ENCODE results near the gene ZNF235.

ZNF235 gene

GRCh38 chr19:44305457-44305856, 632 bp upstream of the ZNF235 start:
- H3K4me3 ChIP-seq (ENCODE audit: low read depth, low read length) = peak overlapping the region; percentile 75
- H3K27me3 ChIP-seq (ENCODE audit: insufficient read depth, low read length) = no peaks in the 10 kb centered on the region
- peaks cover 4% of the 10 kb centered on the region for H3K4me1 ChIP-seq (ENCODE audit: control insufficient read depth, insufficient read depth, low read length, unreplicated experiment)
- H3K36me3 ChIP-seq (ENCODE audit: insufficient read depth, low read length) = no peaks in the 10 kb centered on the region
- peak overlapping the region; percentile 56 for H2AFZ ChIP-seq (ENCODE audit: low read length, unreplicated experiment)
- no peaks in the 10 kb centered on the region for H3K79me2 ChIP-seq (ENCODE audit: control insufficient read depth, insufficient read depth, low read length, unreplicated experiment)
- no peak overlapping the region for H3K27ac ChIP-seq (ENCODE audit: low read depth, low read length)

- H3K4me1 ChIP-seq (ENCODE audit: control insufficient read depth, insufficient read depth, low read length, unreplicated experiment) = peaks cover 4% of the 10 kb centered on the region
- H2AFZ ChIP-seq (ENCODE audit: low read length, unreplicated experiment) = peak overlapping the region; percentile 55
- H3K79me2 ChIP-seq (ENCODE audit: control insufficient read depth, insufficient read depth, low read length, unreplicated experiment) = no peaks in the 10 kb centered on the region
- no peaks in the 10 kb centered on the region for H3K36me3 ChIP-seq (ENCODE audit: insufficient read depth, low read length)
- H3K4me3 ChIP-seq (ENCODE audit: low read depth, low read length) = peak overlapping the region; percentile 75
- H3K27me3 ChIP-seq (ENCODE audit: insufficient read depth, low read length) = no peaks in the 10 kb centered on the region
- H3K27ac ChIP-seq (ENCODE audit: low read depth, low read length) = peak overlapping the region; percentile 19
Observed at GRCh38 chr19:44303976-44304568, 753 bp downstream of the ZNF235 start.

- H2AFZ ChIP-seq (ENCODE audit: low read length, unreplicated experiment) = peak overlapping the region; percentile 40
- no peaks in the 10 kb centered on the region for H3K27me3 ChIP-seq (ENCODE audit: insufficient read depth, low read length)
- peak overlapping the region; percentile 75 for H3K4me3 ChIP-seq (ENCODE audit: low read depth, low read length)
- no peaks in the 10 kb centered on the region for H3K36me3 ChIP-seq (ENCODE audit: insufficient read depth, low read length)
- H3K4me1 ChIP-seq (ENCODE audit: control insufficient read depth, insufficient read depth, low read length, unreplicated experiment) = peaks cover 4% of the 10 kb centered on the region
- no peaks in the 10 kb centered on the region for H3K79me2 ChIP-seq (ENCODE audit: control insufficient read depth, insufficient read depth, low read length, unreplicated experiment)
- H3K27ac ChIP-seq (ENCODE audit: low read depth, low read length) = no peak overlapping the region
Observed at GRCh38 chr19:44303320-44303719, 1.5 kb downstream of the ZNF235 start.

- H3K27ac ChIP-seq (ENCODE audit: low read depth, low read length) = no peak overlapping the region
- no peak overlapping the region for H2AFZ ChIP-seq (ENCODE audit: low read length, unreplicated experiment)
- peaks cover 8% of the 10 kb centered on the region; the same call in 1 of the 2 replicates for H3K36me3 ChIP-seq (ENCODE audit: insufficient read depth, low read length)
- no peaks in the 10 kb centered on the region for H3K4me1 ChIP-seq (ENCODE audit: control insufficient read depth, insufficient read depth, low read length, unreplicated experiment)
- no peaks in the 10 kb centered on the region for H3K79me2 ChIP-seq (ENCODE audit: control insufficient read depth, insufficient read depth, low read length, unreplicated experiment)
- H3K4me3 ChIP-seq (ENCODE audit: low read depth, low read length) = no peak overlapping the region
- H3K27me3 ChIP-seq (ENCODE audit: insufficient read depth, low read length) = no peaks in the 10 kb centered on the region
Observed at GRCh38 chr19:44284968-44285367, 19.9 kb downstream of the ZNF235 start.

GRCh38 chr19:44282846-44283245, 22.0 kb downstream of the ZNF235 start:
- Histone ChIP-seq H3K79me2 (ENCODE audit: control insufficient read depth, insufficient read depth, low read length, unreplicated experiment) (no peaks in the 10 kb centered on the region), H3K27ac (ENCODE audit: low read depth, low read length) (no peak overlapping the region), H3K27me3 (ENCODE audit: insufficient read depth, low read length) (no peaks in the 10 kb centered on the region), H3K36me3 (ENCODE audit: insufficient read depth, low read length) (no peaks in the 10 kb centered on the region), H3K4me1 (ENCODE audit: control insufficient read depth, insufficient read depth, low read length, unreplicated experiment) (no peaks in the 10 kb centered on the region), H3K4me3 (ENCODE audit: low read depth, low read length) (no peak overlapping the region), H2AFZ (ENCODE audit: low read length, unreplicated experiment) (no peak overlapping the region)

- H3K27me3 ChIP-seq (ENCODE audit: insufficient read depth, low read length) = no peaks in the 10 kb centered on the region
- H3K27ac ChIP-seq (ENCODE audit: low read depth, low read length) = no peak overlapping the region
- H2AFZ ChIP-seq (ENCODE audit: low read length, unreplicated experiment) = no peak overlapping the region
- H3K79me2 ChIP-seq (ENCODE audit: control insufficient read depth, insufficient read depth, low read length, unreplicated experiment) = no peaks in the 10 kb centered on the region
- no peaks in the 10 kb centered on the region for H3K36me3 ChIP-seq (ENCODE audit: insufficient read depth, low read length)
- no peaks in the 10 kb centered on the region for H3K4me1 ChIP-seq (ENCODE audit: control insufficient read depth, insufficient read depth, low read length, unreplicated experiment)
- H3K4me3 ChIP-seq (ENCODE audit: low read depth, low read length) = no peak overlapping the region
Observed at GRCh38 chr19:44280916-44281315, 23.9 kb downstream of the ZNF235 start.

GRCh38 chr19:44278181-44278690, 26.6 kb downstream of the ZNF235 start:
- no peaks in the 10 kb centered on the region for H3K79me2 ChIP-seq (ENCODE audit: control insufficient read depth, insufficient read depth, low read length, unreplicated experiment)
- H3K4me1 ChIP-seq (ENCODE audit: control insufficient read depth, insufficient read depth, low read length, unreplicated experiment) = no peaks in the 10 kb centered on the region
- no peak overlapping the region for H2AFZ ChIP-seq (ENCODE audit: low read length, unreplicated experiment)
- peak overlapping the region; percentile 19; the same call in 1 of the 2 replicates for H3K27ac ChIP-seq (ENCODE audit: low read depth, low read length)
- H3K36me3 ChIP-seq (ENCODE audit: insufficient read depth, low read length) = no peaks in the 10 kb centered on the region
- no peaks in the 10 kb centered on the region for H3K27me3 ChIP-seq (ENCODE audit: insufficient read depth, low read length)
- no peak overlapping the region for H3K4me3 ChIP-seq (ENCODE audit: low read depth, low read length)

- Histone ChIP-seq H2AFZ (ENCODE audit: low read length, unreplicated experiment) (no peak overlapping the region), H3K27ac (ENCODE audit: low read depth, low read length) (no peak overlapping the region), H3K4me3 (ENCODE audit: low read depth, low read length) (no peak overlapping the region), H3K36me3 (ENCODE audit: insufficient read depth, low read length) (no peaks in the 10 kb centered on the region), H3K79me2 (ENCODE audit: control insufficient read depth, insufficient read depth, low read length, unreplicated experiment) (no peaks in the 10 kb centered on the region), H3K27me3 (ENCODE audit: insufficient read depth, low read length) (no peaks in the 10 kb centered on the region), H3K4me1 (ENCODE audit: control insufficient read depth, insufficient read depth, low read length, unreplicated experiment) (no peaks in the 10 kb centered on the region)
Observed at GRCh38 chr19:44277331-44277730, 27.5 kb downstream of the ZNF235 start.

- no peak overlapping the region for H3K4me3 ChIP-seq (ENCODE audit: low read depth, low read length)
- no peaks in the 10 kb centered on the region for H3K36me3 ChIP-seq (ENCODE audit: insufficient read depth, low read length)
- peaks cover 8% of the 10 kb centered on the region for H3K4me1 ChIP-seq (ENCODE audit: control insufficient read depth, insufficient read depth, low read length, unreplicated experiment)
- H3K27ac ChIP-seq (ENCODE audit: low read depth, low read length) = no peak overlapping the region
- no peaks in the 10 kb centered on the region for H3K79me2 ChIP-seq (ENCODE audit: control insufficient read depth, insufficient read depth, low read length, unreplicated experiment)
- no peak overlapping the region for H2AFZ ChIP-seq (ENCODE audit: low read length, unreplicated experiment)
- no peaks in the 10 kb centered on the region for H3K27me3 ChIP-seq (ENCODE audit: insufficient read depth, low read length)
Observed at GRCh38 chr19:44260695-44261446, 44.0 kb downstream of the ZNF235 start.

- Histone ChIP-seq H3K36me3 (ENCODE audit: insufficient read depth, low read length) (no peaks in the 10 kb centered on the region), H3K4me1 (ENCODE audit: control insufficient read depth, insufficient read depth, low read length, unreplicated experiment) (peaks cover 8% of the 10 kb centered on the region), H3K27me3 (ENCODE audit: insufficient read depth, low read length) (no peaks in the 10 kb centered on the region), H3K4me3 (ENCODE audit: low read depth, low read length) (peak overlapping the region; percentile 55), H3K79me2 (ENCODE audit: control insufficient read depth, insufficient read depth, low read length, unreplicated experiment) (no peaks in the 10 kb centered on the region), H2AFZ (ENCODE audit: low read length, unreplicated experiment) (peak overlapping the region; percentile 22), H3K27ac (ENCODE audit: low read depth, low read length) (no peak overlapping the region)
Observed at GRCh38 chr19:44260343-44260681, 44.5 kb downstream of the ZNF235 start.

- H3K4me3 ChIP-seq (ENCODE audit: low read depth, low read length) = no peak overlapping the region
- H3K27me3 ChIP-seq (ENCODE audit: insufficient read depth, low read length) = no peaks in the 10 kb centered on the region
- no peak overlapping the region for H3K27ac ChIP-seq (ENCODE audit: low read depth, low read length)
- no peak overlapping the region for H2AFZ ChIP-seq (ENCODE audit: low read length, unreplicated experiment)
- no peaks in the 10 kb centered on the region for H3K36me3 ChIP-seq (ENCODE audit: insufficient read depth, low read length)
- peaks cover 8% of the 10 kb centered on the region for H3K4me1 ChIP-seq (ENCODE audit: control insufficient read depth, insufficient read depth, low read length, unreplicated experiment)
- no peaks in the 10 kb centered on the region for H3K79me2 ChIP-seq (ENCODE audit: control insufficient read depth, insufficient read depth, low read length, unreplicated experiment)
Observed at GRCh38 chr19:44258835-44259413, 45.9 kb downstream of the ZNF235 start.
